Endothelial cell of umbilical vein (primary cell): ENCODE results near the gene UBE3A. TPM values are rescaled to one million over a fixed set of nuclear protein-coding genes. Genes with fewer than 3 reads are reported as not detected.

Source experiments
- BruUV-seq: library from RNA; stranded (reverse); fragments of 400-500 nt; replicated peaks from 2 replicates; lab custom pipeline; 2021; lab: Mats Ljungman, UMichigan
- CTCF ChIA-PET: fragments of 300-600, 350-600 bp; sonication (Branson Sonifier 250); formaldehyde crosslinking; loops from one replicate; lab custom pipeline; 2021; ENCODE audit warnings: antibody characterized with exemption, inconsistent platforms; lab: Charles Lee
- POLR2A ChIA-PET: fragments of 300-600, 350-600 bp; sonication (Branson Sonifier 250); formaldehyde crosslinking; loops from one replicate; lab custom pipeline; 2021; ENCODE audit warnings: antibody characterized with exemption, inconsistent platforms; lab: Charles Lee
- DNase-seq: peaks from one replicate; pipeline ENCODE4 v3.0.0-alpha.2; 2011; ENCODE audit warnings: low read depth, low spot score
- FAIRE-seq: peaks from 2 replicates; lab custom pipeline; 2011; peaks lifted over from hg19 to GRCh38; lab: Jason Lieb, UNC
- H2AFZ ChIP-seq: 2 replicates; pipeline ENCODE4 v1.6.0; 2012; ENCODE audit warnings: low read depth, low read length, control low read depth, inconsistent platforms
- H3K27ac ChIP-seq: 2 replicates; pipeline ENCODE4 v1.5.1; 2011; ENCODE audit warnings: low read depth, mild to moderate bottlenecking, control low read depth, low read length, moderate library complexity; ENCODE audit not compliant: insufficient read depth
- H3K27me3 ChIP-seq, 2 experiments: 2 replicates each; pipeline versions ENCODE4 v1.6.0 to v1.6.1; 2011; ENCODE audit warnings: low read length in 2 of 2, mixed read lengths in 1 of 2; ENCODE audit not compliant: control insufficient read depth in 2 of 2, insufficient read depth in 2 of 2
- H3K36me3 ChIP-seq, 2 experiments: 2 replicates in 1 of 2; 3 replicates in 1 of 2; pipeline ENCODE4 v1.5.1; 2011; ENCODE audit warnings: low read length in 2 of 2, mild to moderate bottlenecking in 1 of 2, moderate library complexity in 1 of 2; ENCODE audit not compliant: control insufficient read depth in 2 of 2, insufficient read depth in 2 of 2; ENCODE audit errors: extremely low read depth in 1 of 2
- H3K4me1 ChIP-seq: 3 replicates; pipeline ENCODE4 v1.5.1; 2011; ENCODE audit warnings: mild to moderate bottlenecking, low read length; ENCODE audit not compliant: control insufficient read depth, insufficient read depth; ENCODE audit errors: extremely low read depth
- H3K4me2 ChIP-seq: 2 replicates; pipeline ENCODE4 v1.6.1; 2011; ENCODE audit warnings: low read length, control low read depth, mixed read lengths; ENCODE audit not compliant: insufficient read depth
- H3K4me3 ChIP-seq, 3 experiments: fragments of 200-600 bp in 1 of 3; sonication (generic), shearing (Covaris generic) in 1 of 3; replicated peaks in 1 of 3; 2 replicates each; pipeline ENCODE4 v1.5.1; 2011 to 2016; ENCODE audit warnings: control low read depth in 3 of 3, low read length in 3 of 3, mild to moderate bottlenecking in 2 of 3, inconsistent platforms in 1 of 3, low read depth in 1 of 3, moderate library complexity in 1 of 3; ENCODE audit not compliant: insufficient read depth in 1 of 3
- H3K79me2 ChIP-seq: 2 replicates; pipeline ENCODE4 v1.6.0; 2012; ENCODE audit warnings: low read length, inconsistent platforms; ENCODE audit not compliant: control insufficient read depth, insufficient read depth
- H3K9ac ChIP-seq: replicated peaks from 2 replicates; pipeline ENCODE3; 2011; ENCODE audit warnings: low read length, control low read depth; ENCODE audit not compliant: insufficient read depth; ENCODE audit errors: extremely low read depth
- H3K9me1 ChIP-seq: replicated peaks from 3 replicates; pipeline ENCODE4 v1.6.0; 2011; ENCODE audit warnings: mild to moderate bottlenecking, low read length; ENCODE audit not compliant: control insufficient read depth, insufficient read depth; ENCODE audit errors: extremely low read depth
- H3K9me3 ChIP-seq: replicated peaks from 2 replicates; pipeline ENCODE4 v1.5.1; 2012; ENCODE audit warnings: low read length, inconsistent platforms; ENCODE audit not compliant: control insufficient read depth, insufficient read depth
- H4K20me1 ChIP-seq: replicated peaks from 2 replicates; pipeline ENCODE3; 2011; ENCODE audit warnings: mild to moderate bottlenecking, low read length; ENCODE audit not compliant: control insufficient read depth, insufficient read depth; ENCODE audit errors: extremely low read depth
- EZH2 ChIP-seq: IDR thresholded peaks from 2 replicates; pipeline ENCODE4 v1.6.1; 2012; ENCODE audit warnings: borderline replicate concordance, low read depth, mild to moderate bottlenecking, moderate library complexity, low read length, inconsistent platforms; ENCODE audit not compliant: severe bottlenecking
- GATA2 ChIP-seq: IDR thresholded peaks from 2 replicates; pipeline ENCODE4 v1.7.0; 2011; ENCODE audit warnings: low read depth, mild to moderate bottlenecking, moderate library complexity, mixed read lengths, low read length; ENCODE audit not compliant: insufficient read length, insufficient read depth
- MYC ChIP-seq: IDR thresholded peaks from one replicate; pipeline ENCODE4 v1.6.1; 2011; ENCODE audit warnings: mild to moderate bottlenecking, low read depth, low read length
- POLR2A ChIP-seq: IDR thresholded peaks from 2 replicates; pipeline ENCODE4 v1.6.1; 2012; ENCODE audit warnings: low read depth, mild to moderate bottlenecking, control low read depth, low read length
- POLR2AphosphoS5 ChIP-seq: IDR thresholded peaks from 2 replicates; pipeline ENCODE4 v1.6.1; 2012; ENCODE audit warnings: low read depth, mild to moderate bottlenecking, control low read depth, low read length, moderate library complexity; ENCODE audit not compliant: insufficient read depth
- dilution Hi-C: fragments of 300-500 bp; cut with MboI; formaldehyde crosslinking; loops from one replicate; pipeline ENCODE4 v1.15.0; 2019; ENCODE audit warnings: low sequenced_read_pairs; ENCODE audit not compliant: extremely low pct_ligation_motif_present
- intact Hi-C: fragments of 100-400 bp; cut with micrococcal nuclease; formaldehyde crosslinking; loops from one replicate; pipeline ENCODE4 v1.10.0; 2022
- polyA plus RNA-seq, 4 experiments: library from polyadenylated mRNA; depleted of rRNA in 3 of 4; stranded (reverse) in 3 of 4; unstranded in 1 of 4; fragments of >200 nt; gene quantifications; 2 replicates each; pipeline versions ENCODE4 v1.2.1 to v1.2.3, GENCODE V29; 2011 to 2012; ENCODE audit warnings: missing spikeins in 1 of 4
- total RNA-seq: library from RNA; stranded (reverse); gene quantifications from 2 replicates; pipeline ENCODE4 v1.2.3, GENCODE V29; 2021
- TF ChIP-seq, protein P1 (sequence below): IDR thresholded peaks from 2 replicates; pipeline ENCODE4 v1.6.1; 2011; ENCODE audit not compliant: insufficient read depth, insufficient read length

UBE3A gene
- total and polyA plus RNA-seq, 2 donors (not counting 3 experiments of a cell fraction or from before 2014, with no cell fraction given), result 8.5 to 69.3 TPM

DNA sequence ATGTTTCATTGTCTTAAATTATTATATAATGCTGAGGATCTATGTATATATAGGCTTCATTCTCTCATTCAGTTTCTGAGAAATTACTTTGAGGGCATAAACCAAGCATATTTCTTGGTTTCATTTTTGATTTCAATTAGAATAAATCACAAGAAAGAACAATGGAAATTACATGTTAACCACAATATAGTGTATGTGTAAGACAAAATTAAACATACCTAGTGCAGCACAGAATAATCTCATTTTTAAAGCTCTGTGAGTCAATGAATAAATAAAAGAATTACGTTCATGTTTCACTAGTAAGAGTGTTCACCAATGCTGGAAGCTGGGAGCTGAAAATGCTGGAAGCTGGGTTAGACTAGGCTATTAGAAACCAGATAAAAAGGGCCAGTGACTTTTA lies 72.8 kb downstream of the UBE3A start:
- FAIRE-seq (no peak), DNase-seq (no peak)
- Histone ChIP-seq H3K27ac (no peak overlapping the region), H3K9ac (no peak overlapping the region), H3K4me3 (no peak overlapping the region), H3K9me1 (no peaks in the 10 kb centered on the region), H3K4me1 (no peaks in the 10 kb centered on the region), H3K9me3 (no peaks in the 10 kb centered on the region), H3K27me3 (no peaks in the 10 kb centered on the region), H3K4me2 (no peak overlapping the region), H3K36me3 (peaks cover 0 to 2% of the 10 kb centered on the region in 2 experiments), H3K79me2 (peaks cover 51% of the 10 kb centered on the region), H2AFZ (no peak overlapping the region), H4K20me1 (no peaks in the 10 kb centered on the region)
- dilution Hi-C loops (no loop called here), intact Hi-C loops (no loop called here)
- TF ChIP-seq EZH2, result no peak
- no peak for TF ChIP-seq MYC
- TF ChIP-seq, protein P1, sequence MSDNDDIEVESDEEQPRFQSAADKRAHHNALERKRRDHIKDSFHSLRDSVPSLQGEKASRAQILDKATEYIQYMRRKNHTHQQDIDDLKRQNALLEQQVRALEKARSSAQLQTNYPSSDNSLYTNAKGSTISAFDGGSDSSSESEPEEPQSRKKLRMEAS, result no peak
- TF ChIP-seq POLR2A, result no peak
- no peak for TF ChIP-seq GATA2
- BruUV-seq, result no TSS peak
- POLR2A ChIA-PET, result no interaction called here
- CTCF ChIA-PET, result no interaction called here

DNA sequence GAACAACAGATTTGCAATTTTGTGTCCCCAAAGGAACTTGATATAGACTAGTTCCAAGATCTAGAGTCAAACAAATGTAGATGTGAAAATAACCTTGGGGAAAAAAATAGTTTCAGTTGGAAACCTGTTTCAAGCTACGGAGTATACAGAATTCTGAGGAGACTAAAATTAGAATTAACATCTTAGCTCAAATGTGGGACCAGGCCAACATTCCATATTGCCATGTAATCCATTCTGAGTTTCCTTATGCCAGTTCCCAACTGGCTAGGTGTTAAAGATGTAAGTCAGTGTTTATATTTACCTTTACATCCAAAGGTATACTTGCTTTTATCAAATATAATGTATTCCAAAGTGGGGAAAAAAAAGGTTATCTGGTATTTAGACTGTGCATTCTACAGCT lies 76.3 kb downstream of the UBE3A start:
- Histone ChIP-seq H3K9ac (no peak overlapping the region), H4K20me1 (no peaks in the 10 kb centered on the region), H3K27ac (no peak overlapping the region), H3K4me1 (peaks cover 3% of the 10 kb centered on the region), H3K27me3 (no peaks in the 10 kb centered on the region), H3K9me3 (no peaks in the 10 kb centered on the region), H3K9me1 (no peaks in the 10 kb centered on the region), H3K36me3 (no peaks in the 10 kb centered on the region), H3K4me3 (no peak overlapping the region), H3K4me2 (no peak overlapping the region), H3K79me2 (peaks cover 27% of the 10 kb centered on the region), H2AFZ (no peak overlapping the region)
- FAIRE-seq (no peak), DNase-seq (no peak)
- BruUV-seq, result no TSS peak
- dilution Hi-C loops, result no loop called here
- intact Hi-C loops, result no loop called here
- ChIA-PET POLR2A (no interaction called here), CTCF (interaction anchor here (0.9 to 1.1 kb wide), 2 partner anchors 8 to 10 kb away, joined by 3 read pairs; no protein-coding TSS in a partner anchor)
- TF ChIP-seq POLR2AphosphoS5 (no peak), MYC (no peak), POLR2A (no peak), GATA2 (no peak)
